HepG2 (cell line): ENCODE results near the gene FMNL2.

ENCODE experiments used
- CTCF ChIP-seq: sonication (generic); formaldehyde crosslinking; IDR thresholded peaks from 2 replicates; pipeline ENCODE4 v1.5.0; 2020; ENCODE audit warnings: mild to moderate bottlenecking, missing genetic modification reagents, moderate library complexity
- EP300 ChIP-seq, 3 experiments: sonication (generic) in 1 of 3; formaldehyde crosslinking in 1 of 3; IDR thresholded peaks; 2 replicates each; pipeline versions ENCODE4 v1.5.1 to v1.6.1; 2011 to 2020; ENCODE audit warnings: low read depth in 2 of 3, low read length in 2 of 3, borderline replicate concordance in 1 of 3, improper control_type of control experiment in 1 of 3, mild to moderate bottlenecking in 1 of 3, missing genetic modification reagents in 1 of 3, moderate library complexity in 1 of 3
- MAFK ChIP-seq, 2 experiments: IDR thresholded peaks in 1 of 2; conservative IDR thresholded peaks in 1 of 2; 2 replicates each; pipeline ENCODE4 v1.6.1; 2011; ENCODE audit warnings: improper control_type of control experiment in 2 of 2, low read length in 2 of 2
- MXD1 ChIP-seq: sonication (generic); formaldehyde crosslinking; IDR thresholded peaks from 2 replicates; pipeline ENCODE4 v1.4.0; 2020; ENCODE audit warnings: mild to moderate bottlenecking, missing genetic modification reagents
- NAIF1 ChIP-seq: sonication (generic); formaldehyde crosslinking; IDR thresholded peaks from 2 replicates; pipeline ENCODE4 v1.5.0; 2020; ENCODE audit warnings: mild to moderate bottlenecking, missing genetic modification reagents, borderline replicate concordance
- PHF5A ChIP-seq: IDR thresholded peaks from one replicate; pipeline ENCODE4 v1.6.1; 2018; ENCODE audit warnings: low read depth, missing genetic modification reagents; ENCODE audit not compliant: unreplicated experiment
- REST ChIP-seq, 2 experiments: IDR thresholded peaks; 2 replicates each; pipeline ENCODE4 v1.6.1; 2011 to 2012; ENCODE audit warnings: low read length in 2 of 2, borderline replicate concordance in 1 of 2, low read depth in 1 of 2, mild to moderate bottlenecking in 1 of 2, moderate library complexity in 1 of 2
- SNAI1 ChIP-seq: sonication (generic); formaldehyde crosslinking; IDR thresholded peaks from 2 replicates; pipeline ENCODE4 v1.5.0; 2020; ENCODE audit warnings: mild to moderate bottlenecking, missing genetic modification reagents, borderline replicate concordance
- SRSF9 ChIP-seq: fragments of 200-400 bp; formaldehyde crosslinking; IDR thresholded peaks from 2 replicates; pipeline ENCODE4 v1.6.1; 2018; ENCODE audit warnings: borderline replicate concordance, mild to moderate bottlenecking, low read depth, low read length; ENCODE audit not compliant: insufficient read depth, poor library complexity, severe bottlenecking
- STAT6 ChIP-seq: sonication (generic); formaldehyde crosslinking; IDR thresholded peaks from 2 replicates; pipeline ENCODE4 v1.4.0; 2020; ENCODE audit warnings: missing genetic modification reagents, mild to moderate bottlenecking, borderline replicate concordance
- TFE3 ChIP-seq: IDR thresholded peaks from 2 replicates; pipeline ENCODE4 v1.6.1; 2016
- ZNF10 ChIP-seq: sonication (generic); formaldehyde crosslinking; IDR thresholded peaks from 2 replicates; pipeline ENCODE4 v1.4.0; 2020; ENCODE audit warnings: mild to moderate bottlenecking, low read depth, missing genetic modification reagents, borderline replicate concordance
- ZNF501 ChIP-seq: sonication (generic); formaldehyde crosslinking; IDR thresholded peaks from 2 replicates; pipeline ENCODE4 v1.5.1; 2020; ENCODE audit warnings: mild to moderate bottlenecking, moderate library complexity, missing genetic modification reagents

- TF ChIP-seq REST (IDR thresholded peaks at IDR 0.05; ENCODE audit: borderline replicate concordance in 1 of 2, low read depth in 1 of 2, low read length in 2 of 2) = no peak
- TF ChIP-seq STAT6 (CRISPR knock-in tag) = no peak
- TF ChIP-seq MAFK (conservative IDR thresholded peaks at IDR 0.05 in 1 of 2, IDR thresholded peaks at IDR 0.05 in 1 of 2; ENCODE audit: low read length in 2 of 2) = no peak
- TF ChIP-seq PHF5A (CRISPR knock-in tag) = no peak
- TF ChIP-seq EP300 (IDR thresholded peaks at IDR 0.05; ENCODE audit: low read depth in 2 of 2, low read length in 2 of 2) = no peak
- TF ChIP-seq EP300 (CRISPR knock-in tag; IDR thresholded peaks at IDR 0.05; ENCODE audit: borderline replicate concordance) = no peak
- TF ChIP-seq SRSF9 = no peak
- TF ChIP-seq NAIF1 = no peak
- TF ChIP-seq ZNF501 = no peak
- TF ChIP-seq TFE3 (CRISPR knock-in tag) = no peak
- TF ChIP-seq MXD1 (CRISPR knock-in tag) = no peak
- no peak for TF ChIP-seq ZNF10
- no peak for TF ChIP-seq SNAI1 (CRISPR knock-in tag)
- TF ChIP-seq CTCF (CRISPR knock-in tag) = no peak
Measured at GRCh38 chr2:152581360-152581759, 246.4 kb downstream of the FMNL2 start.
